ENCODE data around the gene ITK. TPM values are rescaled to one million over a fixed set of nuclear protein-coding genes. Genes with fewer than 3 reads are reported as not detected.

The ITK gene
- polyA plus RNA-seq, 1 donor (not counting 4 experiments of a cell fraction or from before 2014, with no cell fraction given) = not detected

DNA sequence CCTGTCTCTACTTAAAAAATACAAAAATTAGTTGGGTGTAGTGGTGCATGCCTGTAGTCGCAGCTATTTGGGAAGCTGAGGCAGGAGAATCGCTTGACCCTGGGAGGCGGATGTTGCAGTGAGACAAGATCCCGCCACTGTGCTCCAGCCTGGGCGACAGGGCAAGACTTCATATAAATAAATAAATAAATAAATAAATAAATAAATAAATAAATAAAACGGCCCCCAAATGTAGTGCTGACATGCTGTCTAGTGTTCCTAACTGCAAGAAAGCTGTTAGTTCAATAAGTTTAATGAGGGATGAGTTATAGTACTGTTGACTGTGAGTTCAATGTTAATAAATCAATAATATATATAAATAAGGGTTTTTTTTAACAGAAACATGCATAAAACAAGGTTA lies 77.8 kb downstream of the ITK start:
- Histone ChIP-seq H3K27me3 (ENCODE audit: control insufficient read depth, extremely low read depth, insufficient read depth, low read length) (no peaks in the 10 kb centered on the region), H3K4me3 (ENCODE audit: control insufficient read depth in 2 of 3, extremely low read depth in 1 of 3, insufficient read depth in 2 of 3, low read depth in 1 of 3, low read length in 3 of 3) (no peak overlapping the region), H3K4me2 (ENCODE audit: control insufficient read depth, extremely low read depth, insufficient read depth, low read depth, low read length) (no peak overlapping the region), H3K9ac (ENCODE audit: control insufficient read depth, extremely low read depth, insufficient read depth, low read length) (no peak overlapping the region), H3K9me3 (ENCODE audit: control insufficient read depth, low read depth, low read length) (no peaks in the 10 kb centered on the region), H3K27ac (ENCODE audit: control insufficient read depth, insufficient read depth, low read length) (no peak overlapping the region), H4K20me1 (ENCODE audit: control insufficient read depth, extremely low read depth, insufficient read depth, low read length) (no peaks in the 10 kb centered on the region), H3K79me2 (ENCODE audit: control insufficient read depth, insufficient read depth, low read length) (no peaks in the 10 kb centered on the region), H3K4me1 (ENCODE audit: control insufficient read depth, extremely low read depth, insufficient read depth, low read length) (no peaks in the 10 kb centered on the region), H3K36me3 (ENCODE audit: control insufficient read depth in 2 of 2, extremely low read depth in 1 of 2, insufficient read depth in 2 of 2, low read length in 2 of 2) (no peaks in the 10 kb centered on the region), H2AFZ (ENCODE audit: control insufficient read depth, low read length) (no peak overlapping the region), H3K9me1 (ENCODE audit: control insufficient read depth, extremely low read depth, insufficient read depth, low read length) (no peaks in the 10 kb centered on the region)
- no peak for TF ChIP-seq EZH2 (IDR thresholded peaks at IDR 0.05; ENCODE audit: low read length)
- TF ChIP-seq, protein P1, sequence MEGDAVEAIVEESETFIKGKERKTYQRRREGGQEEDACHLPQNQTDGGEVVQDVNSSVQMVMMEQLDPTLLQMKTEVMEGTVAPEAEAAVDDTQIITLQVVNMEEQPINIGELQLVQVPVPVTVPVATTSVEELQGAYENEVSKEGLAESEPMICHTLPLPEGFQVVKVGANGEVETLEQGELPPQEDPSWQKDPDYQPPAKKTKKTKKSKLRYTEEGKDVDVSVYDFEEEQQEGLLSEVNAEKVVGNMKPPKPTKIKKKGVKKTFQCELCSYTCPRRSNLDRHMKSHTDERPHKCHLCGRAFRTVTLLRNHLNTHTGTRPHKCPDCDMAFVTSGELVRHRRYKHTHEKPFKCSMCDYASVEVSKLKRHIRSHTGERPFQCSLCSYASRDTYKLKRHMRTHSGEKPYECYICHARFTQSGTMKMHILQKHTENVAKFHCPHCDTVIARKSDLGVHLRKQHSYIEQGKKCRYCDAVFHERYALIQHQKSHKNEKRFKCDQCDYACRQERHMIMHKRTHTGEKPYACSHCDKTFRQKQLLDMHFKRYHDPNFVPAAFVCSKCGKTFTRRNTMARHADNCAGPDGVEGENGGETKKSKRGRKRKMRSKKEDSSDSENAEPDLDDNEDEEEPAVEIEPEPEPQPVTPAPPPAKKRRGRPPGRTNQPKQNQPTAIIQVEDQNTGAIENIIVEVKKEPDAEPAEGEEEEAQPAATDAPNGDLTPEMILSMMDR (optimal IDR thresholded peaks at IDR 0.05 in 1 of 3, IDR thresholded peaks at IDR 0.05 in 1 of 3, conservative IDR thresholded peaks at IDR 0.05 in 1 of 3; ENCODE audit: extremely low read depth in 1 of 3, insufficient read depth in 2 of 3, low read length in 3 of 3) = no peak
- dilution Hi-C loops (cut with MboI; ENCODE audit: extremely low pct_ligation_motif_present, low sequenced_read_pairs) = no loop called here
- DNase-seq (ENCODE audit: low read depth, low spot score) (no peak), FAIRE-seq (no peak)

DNA sequence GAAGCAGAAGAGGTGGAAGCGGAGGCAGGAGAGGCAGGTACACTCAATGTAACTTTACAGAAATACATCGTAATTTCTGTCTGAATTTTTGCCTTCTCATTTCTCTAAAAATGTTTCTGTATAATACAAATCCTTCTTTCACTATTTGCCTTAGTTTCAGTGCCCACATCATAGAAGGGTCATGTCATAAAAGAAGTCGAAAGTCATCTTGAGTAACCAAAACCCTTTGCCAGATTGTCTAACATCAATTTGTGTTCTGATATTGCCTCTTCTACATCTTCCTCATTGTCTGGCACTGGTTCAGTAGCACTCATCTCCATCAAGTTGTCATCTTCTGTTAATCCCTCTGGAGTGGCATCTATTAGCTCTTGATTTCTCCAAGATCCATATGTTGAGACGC lies 79.1 kb downstream of the ITK start:
- Histone ChIP-seq H3K9me1 (ENCODE audit: control insufficient read depth, extremely low read depth, insufficient read depth, low read length) (no peaks in the 10 kb centered on the region), H4K20me1 (ENCODE audit: control insufficient read depth, extremely low read depth, insufficient read depth, low read length) (no peaks in the 10 kb centered on the region), H3K79me2 (ENCODE audit: control insufficient read depth, insufficient read depth, low read length) (no peaks in the 10 kb centered on the region), H3K9ac (ENCODE audit: control insufficient read depth, extremely low read depth, insufficient read depth, low read length) (no peak overlapping the region), H3K27ac (ENCODE audit: control insufficient read depth, insufficient read depth, low read length) (no peak overlapping the region), H3K4me1 (ENCODE audit: control insufficient read depth, extremely low read depth, insufficient read depth, low read length) (no peaks in the 10 kb centered on the region), H2AFZ (ENCODE audit: control insufficient read depth, low read length) (no peak overlapping the region), H3K9me3 (ENCODE audit: control insufficient read depth, low read depth, low read length) (no peaks in the 10 kb centered on the region), H3K36me3 (ENCODE audit: control insufficient read depth in 2 of 2, extremely low read depth in 1 of 2, insufficient read depth in 2 of 2, low read length in 2 of 2) (no peaks in the 10 kb centered on the region), H3K4me3 (ENCODE audit: control insufficient read depth in 2 of 3, extremely low read depth in 1 of 3, insufficient read depth in 2 of 3, low read depth in 1 of 3, low read length in 3 of 3) (no peak overlapping the region), H3K4me2 (ENCODE audit: control insufficient read depth, extremely low read depth, insufficient read depth, low read depth, low read length) (no peak overlapping the region), H3K27me3 (ENCODE audit: control insufficient read depth, extremely low read depth, insufficient read depth, low read length) (peaks cover 2% of the 10 kb centered on the region)
- dilution Hi-C loops (cut with MboI; ENCODE audit: extremely low pct_ligation_motif_present, low sequenced_read_pairs) = no loop called here
- TF ChIP-seq, protein P1 (optimal IDR thresholded peaks at IDR 0.05 in 1 of 3, IDR thresholded peaks at IDR 0.05 in 1 of 3, conservative IDR thresholded peaks at IDR 0.05 in 1 of 3; ENCODE audit: extremely low read depth in 1 of 3, insufficient read depth in 2 of 3, low read length in 3 of 3) = no peak
- TF ChIP-seq EZH2 (IDR thresholded peaks at IDR 0.05; ENCODE audit: low read length) = no peak
- no peak for DNase-seq (ENCODE audit: low read depth, low spot score)
- no peak for FAIRE-seq
